GM04504 (cell line): ENCODE measurements around the gene MRFAP1L1.
A peak's percentile ranks its signal among the peaks of the same experiment; 100 is the strongest.

Experiments
- DNase-seq: peaks from one replicate; pipeline ENCODE4 v3.0.0-alpha.2; 2012; ENCODE audit warnings: low read depth

Gene MRFAP1L1

GRCh38 chr4:6716018-6716911 is 6.6 kb upstream of the MRFAP1L1 start, which contains the start of gene BLOC1S4:
BLOC1S4 (plus strand) TSS chr4:6716174; CDS start chr4:6716210, 36 bp downstream.
- DNase-seq = peak; percentile 80

GRCh38 chr4:6715704-6716017 is 6.0 kb upstream of the MRFAP1L1 start:
- DNase-seq = no peak

DNA sequence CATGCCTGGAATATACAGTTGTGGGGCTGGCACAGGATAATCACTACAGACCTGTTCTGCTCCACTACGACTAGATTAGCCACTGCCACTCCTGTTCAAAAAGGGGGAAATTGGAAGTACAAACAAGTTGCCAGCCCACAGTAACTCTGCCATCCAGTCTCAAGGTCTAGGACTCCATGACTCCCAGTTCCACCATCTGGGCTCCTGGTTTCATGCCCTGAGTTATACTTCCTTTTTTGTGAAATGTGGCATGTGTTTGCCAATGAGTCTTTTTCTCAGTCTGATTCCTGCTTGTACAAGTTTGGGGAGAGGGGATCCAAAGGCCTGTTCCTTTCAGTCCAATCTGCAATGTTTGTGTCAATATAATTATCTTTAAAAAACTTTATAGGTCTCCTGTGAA is 5.3 kb upstream of the MRFAP1L1 start:
- DNase-seq = no peak

DNA sequence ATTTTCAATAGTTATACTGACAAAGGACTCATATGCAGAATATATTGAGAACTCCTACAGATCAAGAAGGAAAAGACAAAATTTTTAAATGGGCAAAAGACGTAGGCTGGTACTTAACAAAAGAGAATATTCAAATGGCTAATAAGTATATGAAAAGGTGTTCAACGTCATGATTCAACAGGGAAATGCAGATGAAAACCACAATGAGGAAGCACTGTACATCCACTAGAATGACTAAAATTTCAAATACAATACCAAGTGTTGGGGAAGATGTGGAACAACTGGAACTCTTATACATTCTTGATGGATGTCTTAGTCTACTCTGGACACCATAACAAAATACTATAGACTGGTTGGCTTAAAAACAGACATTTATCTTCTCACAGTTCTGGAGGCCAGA is 1.3 kb upstream of the MRFAP1L1 start:
- no peak for DNase-seq

DNA sequence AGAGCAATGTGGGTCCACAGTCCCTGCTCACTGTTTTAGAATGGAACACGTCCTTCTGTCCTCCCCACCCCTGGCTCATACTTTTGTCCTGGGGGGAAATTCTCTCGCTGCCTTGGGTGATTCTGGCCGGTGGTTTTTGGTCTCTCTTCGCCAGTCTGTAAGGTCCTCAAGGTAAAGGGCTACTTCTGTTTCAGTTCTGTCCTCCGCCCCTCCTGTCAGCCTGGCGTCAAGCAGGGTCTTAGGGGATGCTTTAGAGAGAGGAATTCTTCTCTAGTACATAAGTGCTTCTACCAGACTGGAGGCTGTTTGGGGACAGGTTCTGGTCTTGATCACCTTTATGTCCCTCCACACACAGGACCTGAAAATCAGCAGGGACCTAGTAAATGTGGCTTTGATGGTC is 617 bp upstream of the MRFAP1L1 start:
- DNase-seq = no peak

GRCh38 chr4:6706173-6706572 is 3.5 kb downstream of the MRFAP1L1 start:
- DNase-seq = no peak

- DNase-seq = no peak
Measured at GRCh38 chr4:6705646-6706045, 4.0 kb downstream of the MRFAP1L1 start.

DNA sequence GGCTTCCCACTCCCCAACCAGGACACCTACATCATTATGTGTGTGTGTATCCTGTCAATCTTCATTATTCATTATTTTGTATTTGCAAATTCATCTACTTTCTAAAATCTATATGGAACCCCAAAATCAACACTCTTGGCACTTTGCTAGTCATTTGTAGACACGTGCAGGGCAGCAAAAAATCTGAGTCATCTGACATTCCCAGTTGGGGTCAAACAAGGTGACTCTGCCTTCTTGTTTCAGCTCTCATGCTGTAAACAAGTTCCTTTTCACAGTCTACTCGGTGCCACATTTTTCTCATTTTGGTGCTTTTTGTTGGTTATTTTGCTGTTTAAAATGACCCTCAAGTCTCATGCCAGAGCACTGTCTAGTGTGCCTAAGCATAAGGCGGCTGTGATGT is 5.9 kb downstream of the MRFAP1L1 start:
- DNase-seq = no peak

- DNase-seq = no peak
Measured at GRCh38 chr4:6702761-6703160, 6.9 kb downstream of the MRFAP1L1 start.

DNA sequence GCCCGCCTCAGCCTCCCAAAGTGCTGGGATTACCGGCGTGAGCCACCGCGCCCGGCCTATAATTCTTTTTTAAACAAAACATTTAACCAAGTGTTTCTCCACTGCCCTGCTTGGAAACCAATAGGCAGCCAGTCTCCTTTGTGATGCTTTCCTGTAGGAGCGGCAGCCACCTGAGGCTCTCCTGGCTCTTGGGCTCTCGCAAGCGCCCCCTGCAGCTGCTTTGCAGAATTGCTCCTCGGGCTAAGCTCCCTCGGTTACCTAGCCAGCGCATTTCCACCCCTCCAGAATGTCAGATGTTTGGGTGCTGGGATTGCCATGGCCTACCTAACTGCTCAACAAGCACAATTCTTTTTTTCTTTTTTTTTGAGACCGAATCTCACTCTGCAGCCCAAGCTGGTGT is 8.3 kb downstream of the MRFAP1L1 start:
- no peak for DNase-seq

DNA sequence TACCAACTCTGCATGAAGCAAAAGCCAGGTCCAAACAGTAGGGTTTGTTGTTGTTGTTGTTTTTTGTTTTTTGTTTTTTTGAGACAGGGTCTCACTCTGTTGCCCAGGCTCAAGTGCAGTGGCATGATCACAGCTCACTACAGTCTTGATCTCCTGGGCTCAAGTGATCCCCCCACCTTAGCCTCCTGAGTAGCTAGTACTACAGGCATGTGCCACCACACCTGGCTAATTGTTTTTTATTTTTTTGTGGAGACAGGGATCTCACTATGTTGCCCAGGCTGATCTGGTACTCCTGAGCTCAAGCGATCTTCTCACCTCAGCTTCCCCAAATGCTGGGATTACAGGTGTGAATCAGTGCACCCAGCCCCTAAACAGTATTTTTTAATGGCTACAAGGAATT is 9.8 kb downstream of the MRFAP1L1 start:
- no peak for DNase-seq

DNA sequence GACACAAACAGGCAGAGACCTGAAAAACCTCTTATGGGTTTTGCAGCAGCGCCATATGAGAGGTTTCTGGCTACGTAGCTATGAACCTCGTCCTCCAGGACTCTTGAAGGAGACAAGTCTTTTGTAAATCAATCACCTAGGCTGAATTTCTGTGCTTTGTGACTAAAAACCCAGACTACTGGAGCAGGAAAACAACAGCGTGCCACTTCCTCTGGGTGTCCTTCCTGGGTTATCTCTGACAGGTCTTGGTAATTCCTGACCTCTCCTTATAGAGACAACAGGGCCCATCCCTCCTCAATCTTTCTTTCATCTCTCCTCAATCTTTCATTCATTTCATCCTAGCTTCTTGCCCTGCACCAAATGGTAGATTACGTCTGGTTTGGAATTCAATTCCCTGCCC is 10.3 kb downstream of the MRFAP1L1 start:
- DNase-seq = no peak

DNA sequence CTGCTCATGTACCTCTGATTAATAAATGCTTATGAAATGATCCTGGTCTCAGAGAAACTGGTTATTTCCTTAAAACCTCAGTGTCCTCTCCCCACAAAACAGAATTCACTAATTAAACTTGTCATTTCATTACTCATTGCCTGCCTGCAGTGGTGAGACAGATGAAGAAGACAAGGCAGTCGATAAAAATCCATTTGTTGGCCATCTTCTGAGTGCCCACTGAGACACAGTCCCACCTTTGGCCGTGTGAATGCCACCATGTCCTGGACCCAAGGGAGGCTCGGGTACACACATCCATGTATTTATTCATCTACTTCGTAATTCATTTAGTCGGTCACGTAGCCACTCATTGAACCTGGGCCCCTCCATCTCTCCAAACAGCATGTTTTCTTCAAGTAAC is 12.5 kb downstream of the MRFAP1L1 start:
- DNase-seq = no peak

DNA sequence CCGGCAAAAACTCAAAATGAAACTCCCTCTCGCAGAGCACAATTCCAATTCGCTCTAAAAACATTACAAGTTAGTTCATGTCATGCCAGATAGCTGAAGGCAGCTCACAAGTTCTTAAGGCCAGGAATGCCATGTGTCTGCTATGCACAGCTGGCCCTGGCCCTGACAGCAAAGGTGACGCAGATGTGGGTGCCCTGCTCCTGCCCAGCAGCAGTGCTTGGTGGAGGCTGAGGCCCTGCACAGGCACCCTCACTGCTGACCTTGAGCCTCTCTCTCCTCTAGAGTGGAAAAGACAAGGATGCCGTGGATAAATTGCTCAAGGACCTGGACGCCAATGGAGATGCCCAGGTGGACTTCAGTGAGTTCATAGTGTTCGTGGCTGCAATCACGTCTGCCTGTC is 13.1 kb downstream of the MRFAP1L1 start:
- DNase-seq = no peak

DNA sequence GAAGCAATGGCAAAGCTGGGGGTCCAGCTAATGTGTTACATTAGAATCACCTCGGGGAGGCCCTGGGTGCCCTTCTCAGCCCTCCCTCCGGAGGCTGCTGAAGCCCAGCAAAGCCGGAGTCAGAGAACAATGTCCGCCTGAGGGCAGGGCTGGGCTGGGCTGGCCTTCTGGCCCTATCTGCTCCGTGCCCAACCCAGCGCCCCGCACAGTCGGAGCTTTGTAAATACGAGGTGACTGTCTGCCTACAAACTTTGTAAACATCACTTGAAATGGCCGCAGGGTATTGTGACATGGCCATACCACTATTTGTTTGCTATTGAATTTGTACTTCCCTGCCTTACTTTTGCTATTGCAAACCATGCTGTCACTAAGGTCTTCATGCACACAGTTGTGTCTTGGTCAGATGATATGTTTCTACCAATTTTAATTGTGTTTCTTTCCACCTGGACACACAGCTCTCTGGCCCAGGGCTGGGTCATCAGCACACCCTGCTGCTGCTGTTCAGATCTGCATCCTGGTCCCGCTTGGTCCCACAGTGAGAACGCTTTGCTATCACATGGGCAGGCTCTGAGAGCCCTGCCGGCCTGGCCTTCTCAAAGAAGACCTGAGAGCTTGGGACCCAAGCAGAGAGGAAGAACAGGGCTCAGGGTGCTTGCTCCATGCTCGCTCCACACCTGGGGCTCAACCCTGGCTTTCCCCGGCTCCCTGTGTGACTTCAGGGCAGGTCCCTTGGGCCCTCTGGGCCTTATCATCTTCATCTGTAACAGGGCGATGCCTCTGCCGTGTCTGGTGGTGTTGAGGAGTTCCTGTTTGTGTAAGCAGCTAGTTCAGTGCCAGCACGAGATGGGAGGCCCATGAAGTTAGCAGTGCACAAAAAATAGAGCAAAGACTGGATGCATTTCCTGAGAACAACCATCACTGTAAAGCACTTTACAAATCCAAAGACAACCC is 13.7 kb downstream of the MRFAP1L1 start:
- no peak for DNase-seq

GRCh38 chr4:6694177-6694901 is 15.3 kb downstream of the MRFAP1L1 start:
- DNase-seq = no peak

GRCh38 chr4:6693231-6694176 is 16.2 kb downstream of the MRFAP1L1 start, which contains the start of gene S100P:
S100P (plus strand) TSS chr4:6693878; CDS start chr4:6693933, 55 bp downstream.
- no peak for DNase-seq

DNA sequence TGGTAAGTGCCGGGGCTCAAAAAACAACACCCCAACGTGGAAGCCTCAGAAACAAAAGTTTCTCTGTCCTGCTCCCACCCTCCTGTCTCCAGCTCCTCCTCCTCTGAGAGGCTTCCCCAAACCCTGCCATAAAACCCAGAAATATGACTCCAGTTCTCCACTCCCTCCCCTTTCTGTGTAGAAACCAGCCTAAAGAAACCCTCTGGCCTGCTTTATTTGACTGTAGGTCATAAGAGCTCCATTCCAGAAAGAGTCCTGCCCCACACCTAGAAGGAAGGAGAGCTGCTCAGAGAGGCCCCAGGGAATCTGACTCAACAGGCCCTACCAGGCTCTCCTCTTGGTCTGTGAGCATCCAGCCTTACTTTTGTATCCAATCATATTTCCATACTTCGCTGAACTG is 16.9 kb downstream of the MRFAP1L1 start:
- no peak for DNase-seq

DNA sequence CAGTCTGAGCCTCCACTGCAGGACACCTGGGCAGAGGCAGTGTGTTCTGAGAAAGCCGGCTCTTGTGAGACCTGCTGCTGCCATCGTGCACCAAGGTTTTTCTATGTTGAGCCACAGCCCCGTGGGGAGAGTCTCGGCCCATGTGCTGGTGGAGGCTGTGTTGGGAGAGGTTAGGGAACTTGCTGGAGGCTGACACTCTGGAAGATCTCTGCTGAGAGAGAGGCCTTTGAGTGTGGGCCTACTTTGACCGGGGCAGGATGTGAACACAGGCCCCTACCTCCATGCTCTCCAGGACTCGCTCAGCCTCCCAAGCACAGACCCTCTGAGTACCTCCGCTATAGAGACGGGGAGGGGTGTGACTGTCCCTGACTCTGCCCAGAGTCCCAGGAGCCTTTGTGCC is 17.3 kb downstream of the MRFAP1L1 start:
- DNase-seq = no peak

GRCh38 chr4:6689506-6689960 is 20.1 kb downstream of the MRFAP1L1 start:
- no peak for DNase-seq
